GM20000 (cell line): ENCODE results near the gene LUZP1.

Experiments
- DNase-seq: peaks from one replicate; pipeline ENCODE4 v3.0.0; 2012; ENCODE audit warnings: low spot score
- TF ChIP-seq, protein P1 (sequence below): IDR thresholded peaks from 2 replicates; pipeline ENCODE4 v1.5.1; 2012; ENCODE audit warnings: mild to moderate bottlenecking, control low read depth; ENCODE audit errors: extremely low read depth, missing control alignments

The LUZP1 gene

DNA sequence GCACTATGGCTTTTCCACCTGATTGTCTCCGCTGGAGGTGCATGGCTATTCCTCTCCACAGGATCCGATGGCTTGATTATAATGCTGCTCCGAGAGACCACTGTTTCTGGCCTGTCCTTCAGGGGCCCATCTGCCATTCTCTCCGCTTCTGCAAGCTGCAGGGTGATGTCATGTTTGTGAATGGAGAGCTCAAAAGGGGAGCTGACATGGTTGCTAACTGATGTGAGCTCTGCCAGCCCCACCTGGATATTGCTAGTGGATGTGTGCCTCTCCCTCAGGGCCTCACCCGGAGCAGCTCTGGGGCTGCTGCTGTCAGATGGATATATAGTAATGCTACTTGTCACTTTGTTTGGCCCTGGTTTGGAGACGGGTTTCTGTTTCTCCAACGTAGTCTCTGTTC is 77.1 kb downstream of the LUZP1 start:
- TF ChIP-seq, protein P1, sequence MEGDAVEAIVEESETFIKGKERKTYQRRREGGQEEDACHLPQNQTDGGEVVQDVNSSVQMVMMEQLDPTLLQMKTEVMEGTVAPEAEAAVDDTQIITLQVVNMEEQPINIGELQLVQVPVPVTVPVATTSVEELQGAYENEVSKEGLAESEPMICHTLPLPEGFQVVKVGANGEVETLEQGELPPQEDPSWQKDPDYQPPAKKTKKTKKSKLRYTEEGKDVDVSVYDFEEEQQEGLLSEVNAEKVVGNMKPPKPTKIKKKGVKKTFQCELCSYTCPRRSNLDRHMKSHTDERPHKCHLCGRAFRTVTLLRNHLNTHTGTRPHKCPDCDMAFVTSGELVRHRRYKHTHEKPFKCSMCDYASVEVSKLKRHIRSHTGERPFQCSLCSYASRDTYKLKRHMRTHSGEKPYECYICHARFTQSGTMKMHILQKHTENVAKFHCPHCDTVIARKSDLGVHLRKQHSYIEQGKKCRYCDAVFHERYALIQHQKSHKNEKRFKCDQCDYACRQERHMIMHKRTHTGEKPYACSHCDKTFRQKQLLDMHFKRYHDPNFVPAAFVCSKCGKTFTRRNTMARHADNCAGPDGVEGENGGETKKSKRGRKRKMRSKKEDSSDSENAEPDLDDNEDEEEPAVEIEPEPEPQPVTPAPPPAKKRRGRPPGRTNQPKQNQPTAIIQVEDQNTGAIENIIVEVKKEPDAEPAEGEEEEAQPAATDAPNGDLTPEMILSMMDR, result no peak
- DNase-seq, result no peak

DNA sequence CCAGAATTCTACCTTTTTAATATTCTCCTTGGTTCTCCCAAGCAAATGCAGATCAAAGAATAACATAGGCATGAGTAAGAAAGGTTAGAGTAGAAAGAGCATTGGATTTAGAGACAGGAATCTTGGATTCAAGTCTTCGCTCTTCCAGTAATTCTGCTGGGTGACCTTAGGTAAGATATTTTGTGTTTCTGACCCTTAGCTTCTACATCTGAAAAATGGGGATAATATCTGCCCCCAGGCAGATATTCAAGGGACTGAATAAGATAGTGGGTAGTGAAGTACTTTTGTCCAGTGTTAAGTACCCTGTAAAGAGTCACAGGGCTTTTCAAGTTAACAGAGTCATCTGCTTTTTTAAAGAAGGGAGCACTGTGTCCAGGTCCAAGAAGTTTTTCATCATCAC is 78.6 kb downstream of the LUZP1 start:
- no peak for DNase-seq
- TF ChIP-seq, protein P1, result no peak

DNA sequence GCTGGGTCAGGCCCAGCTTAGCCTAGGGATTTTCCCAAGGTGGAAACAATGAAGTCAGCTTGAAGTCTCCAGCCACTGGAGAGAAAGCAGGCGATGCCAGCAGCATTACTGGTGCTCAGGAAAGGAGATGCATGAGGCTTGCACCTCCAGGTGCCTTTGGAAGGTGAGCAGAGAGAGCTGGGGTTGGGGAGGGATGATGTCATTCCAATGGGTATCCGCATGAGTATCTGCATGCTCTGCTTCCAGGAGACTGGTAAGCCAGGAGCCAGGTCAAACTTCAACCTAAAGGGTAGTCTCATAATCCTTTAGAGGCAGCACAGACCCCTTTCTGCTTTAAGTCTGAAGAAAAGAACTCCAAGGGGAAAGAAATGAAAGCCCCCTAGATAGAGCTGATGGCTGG is 80.6 kb downstream of the LUZP1 start:
- no peak for DNase-seq
- TF ChIP-seq, protein P1, result no peak

DNA sequence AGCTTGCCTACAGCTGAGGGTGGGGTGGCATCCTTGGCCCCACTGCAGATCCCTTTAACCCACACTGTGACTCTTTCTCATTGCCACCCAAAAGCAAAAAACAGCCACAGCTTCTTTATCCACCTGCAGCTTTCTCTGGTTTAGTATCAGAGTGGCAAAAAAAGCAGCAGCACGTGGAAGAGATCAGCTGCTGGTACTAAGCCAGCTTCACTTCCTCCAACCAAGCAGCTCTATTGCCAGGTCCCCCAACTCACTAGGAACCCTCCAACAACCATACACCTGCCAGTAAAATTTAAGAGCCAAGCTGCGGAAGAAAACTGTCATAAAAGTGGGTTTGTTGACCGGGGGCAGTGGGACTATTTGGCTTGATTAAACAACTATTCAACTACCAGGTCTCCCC is 83.0 kb downstream of the LUZP1 start:
- TF ChIP-seq, protein P1, result no peak
- no peak for DNase-seq

DNA sequence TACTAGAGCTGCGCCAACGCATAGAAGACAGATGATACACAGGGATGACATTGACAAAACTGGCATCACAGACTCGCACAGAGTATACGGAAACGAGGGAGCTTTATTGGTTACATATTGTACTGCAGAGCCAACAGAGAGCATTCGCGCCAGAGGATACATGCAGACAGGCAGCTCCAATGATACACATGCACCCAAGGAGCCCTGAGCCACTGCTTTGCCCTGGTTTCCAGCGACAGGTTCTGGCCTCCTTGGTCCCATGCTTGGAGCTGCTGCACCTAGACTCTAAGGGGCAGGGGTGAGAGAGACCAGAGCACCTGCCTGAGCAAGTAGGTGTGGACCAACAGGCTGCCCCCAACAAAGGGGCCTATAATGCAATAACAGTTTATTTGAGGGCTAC is 83.8 kb downstream of the LUZP1 start:
- no peak for DNase-seq
- TF ChIP-seq, protein P1, result no peak

DNA sequence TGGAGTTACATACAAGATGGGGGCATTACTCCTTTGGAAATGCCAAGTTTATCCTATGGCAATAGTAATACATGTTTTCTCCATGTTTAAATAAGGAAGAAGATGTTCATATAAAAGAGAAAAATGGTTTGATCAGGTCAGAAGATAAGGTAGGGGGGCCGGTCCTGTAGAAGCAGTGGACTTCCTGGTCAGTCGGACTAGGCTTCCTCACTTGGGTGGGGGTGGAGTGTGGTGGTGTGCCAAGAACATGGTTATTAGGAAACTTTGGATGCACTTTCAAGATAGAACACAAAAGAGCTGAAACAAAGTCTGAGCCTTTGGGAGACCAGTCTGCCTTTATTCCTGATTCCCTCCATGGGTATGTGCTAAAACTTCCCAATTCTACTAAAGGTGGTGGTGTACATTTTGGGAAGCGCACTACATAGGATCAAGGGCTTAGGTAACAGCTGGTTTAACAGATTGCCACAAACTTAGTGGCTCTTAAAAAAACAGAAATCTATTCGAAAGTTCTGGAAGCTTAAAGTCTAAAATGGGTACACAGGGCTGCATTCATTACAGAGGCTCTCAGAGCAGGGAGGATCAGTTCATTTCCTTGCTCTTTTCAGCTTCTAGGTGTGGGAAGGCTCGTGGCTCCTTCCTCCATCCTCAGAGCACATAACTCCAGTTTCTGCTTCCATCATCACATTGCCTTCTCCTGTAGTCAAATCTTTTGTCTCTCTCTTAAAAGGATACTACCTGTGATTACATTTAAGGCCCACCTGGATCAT is 84.8 kb downstream of the LUZP1 start:
- TF ChIP-seq, protein P1, result no peak
- no peak for DNase-seq

DNA sequence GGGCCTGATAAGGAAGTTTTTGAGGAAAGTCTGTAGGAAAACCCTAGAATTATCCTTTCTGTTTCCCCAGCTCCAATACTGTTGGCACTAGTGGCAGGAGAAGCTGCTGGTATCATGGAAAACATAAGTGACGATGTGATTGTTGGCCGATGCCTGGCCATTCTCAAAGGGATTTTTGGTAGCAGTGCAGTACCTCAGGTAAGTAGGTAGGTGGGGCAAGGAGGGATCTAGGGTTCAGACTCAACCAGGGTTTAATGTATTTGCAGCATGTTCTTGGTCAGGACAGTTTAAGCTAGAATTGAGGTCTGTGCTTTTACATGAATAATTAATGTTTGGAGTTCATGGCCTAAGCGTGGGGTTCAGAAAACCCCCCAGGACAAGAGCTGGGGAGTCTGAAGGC is 87.3 kb downstream of the LUZP1 start:
- TF ChIP-seq, protein P1, result no peak
- DNase-seq, result no peak
